SIG-M5 treated with dmso at 0.1 percent for 504 hours (cell line): Measurements from ENCODE around the gene DSCAML1.

Experiments used
- DNase-seq: peaks from one replicate; lab custom pipeline; 2025; ENCODE audit not compliant: unreplicated experiment; lab: John Stamatoyannopoulos, UW

DSCAML1 gene

DNA sequence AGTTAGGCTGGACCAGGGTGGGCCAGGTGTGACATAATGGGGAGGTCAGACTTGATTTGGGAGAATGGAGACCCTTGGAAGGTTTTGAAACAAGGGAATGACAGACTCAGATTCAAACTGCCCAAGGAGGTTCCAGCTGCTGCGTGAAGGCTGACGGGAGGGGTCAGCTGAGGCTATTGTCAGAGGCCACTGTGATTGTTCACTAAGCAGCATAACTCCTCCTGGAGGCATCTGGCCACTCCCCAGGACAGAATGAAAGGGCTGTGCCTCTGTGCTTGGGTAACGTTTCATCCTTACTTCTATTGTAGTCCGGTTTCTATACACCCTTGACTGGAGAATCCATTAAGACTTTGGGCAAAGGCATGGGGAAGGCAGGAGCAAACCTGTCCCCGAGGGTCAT lies 126.6 kb downstream of the DSCAML1 start:
- no peak for DNase-seq

DNA sequence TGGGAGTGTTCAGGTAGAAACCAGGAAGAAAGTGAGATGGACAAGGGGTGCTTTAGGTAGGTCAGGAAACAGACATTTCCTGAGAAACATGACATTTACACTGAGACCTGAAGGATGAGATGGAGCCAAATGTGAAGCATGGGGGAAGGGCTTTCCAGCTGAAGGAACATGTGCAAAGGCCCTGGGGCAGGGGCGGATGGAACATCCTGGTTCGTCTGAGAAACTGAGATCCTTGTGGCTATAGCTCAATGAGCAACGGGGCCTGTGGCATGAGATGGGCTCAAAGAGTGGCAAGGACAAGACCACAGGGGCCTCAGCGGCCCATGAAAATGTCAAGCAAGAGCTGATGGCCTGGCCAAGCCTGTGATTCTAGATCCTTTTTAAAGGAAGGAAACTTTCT lies 127.4 kb downstream of the DSCAML1 start:
- DNase-seq = no peak

DNA sequence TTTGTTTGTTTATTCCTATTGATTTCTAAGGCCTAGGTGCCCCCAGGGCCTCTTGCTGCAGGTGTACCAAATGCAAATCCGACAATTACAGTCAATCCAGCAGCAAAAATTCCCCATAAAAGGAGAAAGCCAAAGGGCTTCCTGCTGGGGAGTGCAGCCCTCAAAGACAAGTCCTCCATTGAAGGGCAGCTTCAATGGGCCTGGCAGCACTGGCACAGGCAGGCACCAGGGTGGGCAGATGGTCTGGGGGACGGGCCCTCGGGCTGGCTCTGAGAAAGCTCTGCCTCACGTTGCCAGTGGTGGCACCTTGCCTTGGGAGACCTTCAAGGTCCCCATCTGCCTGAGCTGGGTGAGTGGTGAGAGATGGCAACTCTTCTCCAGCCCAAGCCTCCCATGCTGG lies 128.0 kb downstream of the DSCAML1 start:
- DNase-seq = no peak

- DNase-seq = no peak
Measured at GRCh38 chr11:117668321-117668751, 128.7 kb downstream of the DSCAML1 start.

- no peak for DNase-seq
Measured at GRCh38 chr11:117664897-117665296, 132.1 kb downstream of the DSCAML1 start.

- no peak for DNase-seq
Measured at GRCh38 chr11:117663821-117664220, 133.2 kb downstream of the DSCAML1 start.

- DNase-seq = no peak
Measured at GRCh38 chr11:117663414-117663813, 133.6 kb downstream of the DSCAML1 start.

DNA sequence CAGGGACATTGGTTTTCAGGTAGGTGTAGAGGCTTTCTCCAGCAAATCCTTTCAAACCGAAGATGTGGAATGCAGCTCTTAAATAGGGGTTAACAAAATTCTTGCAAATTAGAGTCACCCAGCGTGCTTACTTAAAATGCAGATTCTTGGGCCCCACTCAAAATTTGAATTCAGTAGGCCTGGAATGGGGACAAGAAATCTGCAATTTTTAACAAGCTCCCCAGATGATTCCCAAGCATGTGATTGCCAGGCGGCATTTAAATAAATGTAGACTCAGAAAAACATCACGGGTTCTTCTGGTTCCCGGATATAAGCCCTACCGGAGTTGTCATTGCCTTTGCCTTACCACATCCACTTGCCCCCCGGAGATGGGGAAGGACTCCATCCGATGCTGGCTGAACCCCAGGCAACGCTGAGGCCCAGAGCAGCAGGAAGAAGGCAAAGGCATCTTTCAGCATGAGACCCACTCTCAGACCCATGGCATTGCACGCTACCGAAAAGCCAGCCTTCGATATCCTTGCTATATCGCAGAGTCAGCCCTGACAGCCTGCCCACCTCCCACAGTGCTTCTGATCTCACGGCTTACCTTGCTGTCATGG lies 134.2 kb downstream of the DSCAML1 start:
- no peak for DNase-seq

GRCh38 chr11:117662255-117662654 lies 134.8 kb downstream of the DSCAML1 start:
- DNase-seq = no peak

DNA sequence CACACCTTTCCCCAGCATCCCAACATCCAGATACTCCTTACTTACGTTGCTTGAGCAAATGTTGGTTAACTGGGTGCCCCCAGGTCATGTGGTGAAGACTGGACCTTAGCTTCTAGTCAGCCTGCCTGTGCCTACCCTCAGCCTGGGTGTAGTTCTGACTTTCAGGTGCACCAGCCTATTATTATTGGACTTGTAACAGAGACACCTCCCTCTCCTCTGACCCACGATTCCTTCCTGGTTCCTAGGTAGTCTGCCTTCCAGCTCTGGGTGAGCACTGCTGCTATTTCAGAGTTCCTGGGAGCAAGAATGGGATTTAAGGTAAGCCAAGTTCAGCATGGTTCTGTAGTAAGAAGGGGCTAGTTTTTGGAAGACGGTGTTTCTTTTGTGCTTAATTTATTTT lies 138.2 kb downstream of the DSCAML1 start:
- no peak for DNase-seq

- DNase-seq = no peak
Measured at GRCh38 chr11:117657794-117658193, 139.2 kb downstream of the DSCAML1 start.

DNA sequence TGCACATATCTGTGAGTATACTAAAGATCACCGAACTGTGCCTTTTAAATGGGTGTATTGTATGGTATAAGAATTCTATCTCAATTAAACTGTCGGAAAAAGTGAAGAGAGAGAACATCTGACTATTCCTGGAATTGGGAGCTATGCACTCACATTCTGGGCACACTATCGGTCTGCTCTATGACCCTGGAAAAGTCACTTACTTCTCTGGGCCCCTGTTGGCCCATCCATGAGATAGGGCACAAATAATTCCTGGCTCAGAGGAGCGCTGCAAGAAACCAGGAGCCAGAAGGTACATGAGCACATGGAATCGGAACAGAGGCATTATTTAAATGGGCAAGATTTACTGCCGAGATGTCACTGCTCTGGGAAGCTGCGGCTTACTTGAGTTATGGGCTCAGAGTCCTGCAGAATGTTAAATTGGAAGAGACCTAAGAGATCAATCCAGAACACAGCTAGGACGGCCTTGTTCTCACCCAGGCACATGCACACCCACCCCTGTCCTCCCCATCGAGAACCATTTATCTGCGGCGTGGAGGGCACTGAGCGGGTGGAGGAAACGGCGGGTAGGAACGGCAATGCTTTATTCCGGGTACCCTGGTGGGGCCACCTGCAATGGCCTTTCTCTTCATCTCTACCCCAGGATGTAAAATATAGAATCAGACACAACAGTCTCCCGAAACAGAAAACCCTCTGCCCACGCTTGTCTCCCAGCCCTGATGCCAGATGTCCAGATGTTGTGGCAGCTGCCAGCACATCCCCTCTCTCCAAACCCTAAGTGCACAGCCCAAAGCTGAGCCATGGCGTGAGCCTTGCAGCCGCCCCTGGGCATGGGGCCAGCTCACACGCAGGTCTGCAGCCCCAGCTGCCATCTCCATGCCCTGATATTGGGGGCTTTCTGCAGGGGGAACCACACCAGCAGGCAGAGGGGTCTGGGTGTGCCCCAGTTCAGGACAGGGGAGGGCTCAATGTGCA lies 142.4 kb downstream of the DSCAML1 start:
- DNase-seq = no peak

GRCh38 chr11:117652521-117652920 lies 144.5 kb downstream of the DSCAML1 start:
- DNase-seq = no peak

- no peak for DNase-seq
Measured at GRCh38 chr11:117649296-117650055, 147.5 kb downstream of the DSCAML1 start.

DNA sequence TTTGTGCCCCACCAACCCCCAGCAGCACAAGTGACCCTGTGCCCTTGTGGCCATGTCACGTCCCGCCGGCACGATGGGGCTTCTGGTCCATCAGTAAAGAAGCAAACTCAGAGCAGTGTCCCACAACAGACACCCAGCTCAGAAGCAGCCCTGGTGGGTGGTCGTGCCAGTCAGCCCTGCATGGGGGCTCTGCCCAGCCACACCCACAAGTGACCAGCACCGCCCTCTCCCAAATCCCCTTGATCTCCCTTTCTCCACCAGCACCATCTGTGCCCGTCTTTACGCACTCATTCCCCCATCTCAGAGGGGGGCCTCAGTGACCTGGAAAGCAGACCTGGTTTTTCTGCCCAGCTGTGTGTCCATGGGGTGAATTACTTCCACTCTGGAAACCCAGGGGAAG lies 149.1 kb downstream of the DSCAML1 start:
- no peak for DNase-seq

DNA sequence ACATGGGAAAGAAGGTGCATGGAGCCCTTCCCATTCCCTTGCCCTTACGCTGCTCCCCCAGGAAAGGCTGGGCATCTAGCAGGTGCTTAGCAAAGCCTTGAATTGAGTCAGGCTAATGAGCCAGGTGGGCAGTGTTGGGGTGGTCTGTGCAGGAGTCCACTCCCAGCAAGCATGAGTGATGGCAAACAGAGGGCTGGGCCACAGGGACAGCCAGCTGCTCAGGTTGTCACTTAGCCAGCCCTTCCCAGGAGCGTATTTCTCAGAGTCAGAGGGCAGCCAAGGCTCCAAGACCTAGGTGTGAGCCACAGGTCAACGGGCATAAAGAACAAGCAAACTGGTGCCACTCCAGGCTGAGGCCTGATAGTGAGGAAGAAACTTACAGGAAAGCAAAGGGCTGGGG lies 149.8 kb downstream of the DSCAML1 start:
- no peak for DNase-seq

- DNase-seq = no peak
Measured at GRCh38 chr11:117646411-117646810, 150.6 kb downstream of the DSCAML1 start.

GRCh38 chr11:117644403-117645155 lies 152.4 kb downstream of the DSCAML1 start:
- DNase-seq = no peak

DNA sequence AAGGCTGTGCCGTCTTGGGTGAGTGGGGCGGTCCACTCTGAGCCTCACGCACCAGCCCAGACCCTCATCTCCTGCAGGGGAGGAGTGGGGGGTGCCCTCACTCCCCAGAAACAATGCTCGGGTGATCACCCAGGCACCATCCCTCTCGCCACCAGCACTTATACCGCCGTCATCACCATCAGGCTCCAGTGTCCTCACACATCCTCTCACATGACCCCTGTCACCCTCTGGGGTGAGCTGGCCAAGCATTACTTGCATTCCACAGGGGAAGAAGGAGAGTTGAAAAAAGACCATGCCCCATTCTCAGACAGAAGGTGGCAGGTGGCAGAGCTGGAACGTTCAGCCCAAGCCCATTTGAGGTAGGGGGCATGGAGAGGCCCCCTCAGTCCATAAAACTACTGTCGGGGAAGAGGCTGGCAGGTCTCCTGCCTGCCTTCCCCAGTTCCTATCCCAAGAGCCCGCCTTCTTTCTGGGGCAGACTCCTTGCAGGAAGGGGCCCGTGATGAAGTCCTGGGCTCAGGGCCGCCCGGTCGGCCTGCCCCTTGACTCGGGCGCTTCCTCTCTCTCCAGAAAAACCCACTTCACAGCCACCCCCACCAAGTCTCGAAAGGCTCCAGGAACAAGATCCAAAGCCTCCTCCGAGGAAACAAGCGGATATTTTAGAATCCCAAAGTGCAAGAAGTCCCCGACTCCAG lies 153.3 kb downstream of the DSCAML1 start:
- no peak for DNase-seq

GRCh38 chr11:117642835-117643234 lies 154.2 kb downstream of the DSCAML1 start:
- DNase-seq = no peak
